ENCODE results near the gene MAGEA9. TPM values are rescaled to one million over a fixed set of nuclear protein-coding genes. Genes with fewer than 3 reads are reported as not detected.

Gene MAGEA9
- total RNA-seq, 1 experiment from 2014 or later, result not detected

- intact Hi-C loops (cut with micrococcal nuclease; ENCODE audit: unreplicated experiment) (no loop called here), in situ Hi-C loops (cut with HindIII; ENCODE audit: low pct_unique_long_range_greater_than_20kb, low sequenced_read_pairs) (no loop called here)
- H3K9me3 ChIP-seq (ENCODE audit: control insufficient read depth, insufficient read depth, low read depth, low read length), result no peaks in the 10 kb centered on the region
- ATAC-seq (no peak), DNase-seq (ENCODE audit: low read depth, low spot score) (no peak)
- H3K4me3 ChIP-seq (ENCODE audit: low read depth in 2 of 2, low read length in 2 of 2), result no peak overlapping the region
- no peaks in the 10 kb centered on the region for H3K36me3 ChIP-seq (ENCODE audit: control insufficient read depth, insufficient read depth, low read length)
- H3K4me1 ChIP-seq (ENCODE audit: control insufficient read depth, insufficient read depth, low read length), result no peaks in the 10 kb centered on the region
- H3K27me3 ChIP-seq (ENCODE audit: control insufficient read depth, insufficient read depth, low read length), result 0 out of 2 replicates have a peak, but pooled peaks cover 2% of the 10 kb centered on the region
- no peak overlapping the region for H3K27ac ChIP-seq (ENCODE audit: low read length)
- CTCF ChIA-PET, result interaction anchor here (0.7 kb wide), 1 partner anchor 14 kb away, joined by 3 read pairs; no protein-coding TSS in a partner anchor
- BruUV-seq (replicated peaks), result no TSS peak
- TF ChIP-seq SIN3A (IDR thresholded peaks at IDR 0.05; ENCODE audit: borderline replicate concordance, insufficient read depth, low read depth, low read length), result no peak
- TF ChIP-seq, protein P1, sequence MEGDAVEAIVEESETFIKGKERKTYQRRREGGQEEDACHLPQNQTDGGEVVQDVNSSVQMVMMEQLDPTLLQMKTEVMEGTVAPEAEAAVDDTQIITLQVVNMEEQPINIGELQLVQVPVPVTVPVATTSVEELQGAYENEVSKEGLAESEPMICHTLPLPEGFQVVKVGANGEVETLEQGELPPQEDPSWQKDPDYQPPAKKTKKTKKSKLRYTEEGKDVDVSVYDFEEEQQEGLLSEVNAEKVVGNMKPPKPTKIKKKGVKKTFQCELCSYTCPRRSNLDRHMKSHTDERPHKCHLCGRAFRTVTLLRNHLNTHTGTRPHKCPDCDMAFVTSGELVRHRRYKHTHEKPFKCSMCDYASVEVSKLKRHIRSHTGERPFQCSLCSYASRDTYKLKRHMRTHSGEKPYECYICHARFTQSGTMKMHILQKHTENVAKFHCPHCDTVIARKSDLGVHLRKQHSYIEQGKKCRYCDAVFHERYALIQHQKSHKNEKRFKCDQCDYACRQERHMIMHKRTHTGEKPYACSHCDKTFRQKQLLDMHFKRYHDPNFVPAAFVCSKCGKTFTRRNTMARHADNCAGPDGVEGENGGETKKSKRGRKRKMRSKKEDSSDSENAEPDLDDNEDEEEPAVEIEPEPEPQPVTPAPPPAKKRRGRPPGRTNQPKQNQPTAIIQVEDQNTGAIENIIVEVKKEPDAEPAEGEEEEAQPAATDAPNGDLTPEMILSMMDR (IDR thresholded peaks at IDR 0.05), result no peak
- TF ChIP-seq TCF7L2 (IDR thresholded peaks at IDR 0.05; ENCODE audit: low read depth, low read length), result no peak
- no peak for TF ChIP-seq POLR2AphosphoS5 (IDR thresholded peaks at IDR 0.05; ENCODE audit: low read depth, low read length)
- TF ChIP-seq, protein P2, sequence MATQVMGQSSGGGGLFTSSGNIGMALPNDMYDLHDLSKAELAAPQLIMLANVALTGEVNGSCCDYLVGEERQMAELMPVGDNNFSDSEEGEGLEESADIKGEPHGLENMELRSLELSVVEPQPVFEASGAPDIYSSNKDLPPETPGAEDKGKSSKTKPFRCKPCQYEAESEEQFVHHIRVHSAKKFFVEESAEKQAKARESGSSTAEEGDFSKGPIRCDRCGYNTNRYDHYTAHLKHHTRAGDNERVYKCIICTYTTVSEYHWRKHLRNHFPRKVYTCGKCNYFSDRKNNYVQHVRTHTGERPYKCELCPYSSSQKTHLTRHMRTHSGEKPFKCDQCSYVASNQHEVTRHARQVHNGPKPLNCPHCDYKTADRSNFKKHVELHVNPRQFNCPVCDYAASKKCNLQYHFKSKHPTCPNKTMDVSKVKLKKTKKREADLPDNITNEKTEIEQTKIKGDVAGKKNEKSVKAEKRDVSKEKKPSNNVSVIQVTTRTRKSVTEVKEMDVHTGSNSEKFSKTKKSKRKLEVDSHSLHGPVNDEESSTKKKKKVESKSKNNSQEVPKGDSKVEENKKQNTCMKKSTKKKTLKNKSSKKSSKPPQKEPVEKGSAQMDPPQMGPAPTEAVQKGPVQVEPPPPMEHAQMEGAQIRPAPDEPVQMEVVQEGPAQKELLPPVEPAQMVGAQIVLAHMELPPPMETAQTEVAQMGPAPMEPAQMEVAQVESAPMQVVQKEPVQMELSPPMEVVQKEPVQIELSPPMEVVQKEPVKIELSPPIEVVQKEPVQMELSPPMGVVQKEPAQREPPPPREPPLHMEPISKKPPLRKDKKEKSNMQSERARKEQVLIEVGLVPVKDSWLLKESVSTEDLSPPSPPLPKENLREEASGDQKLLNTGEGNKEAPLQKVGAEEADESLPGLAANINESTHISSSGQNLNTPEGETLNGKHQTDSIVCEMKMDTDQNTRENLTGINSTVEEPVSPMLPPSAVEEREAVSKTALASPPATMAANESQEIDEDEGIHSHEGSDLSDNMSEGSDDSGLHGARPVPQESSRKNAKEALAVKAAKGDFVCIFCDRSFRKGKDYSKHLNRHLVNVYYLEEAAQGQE (IDR thresholded peaks at IDR 0.05; ENCODE audit: insufficient read depth in 1 of 2, low read depth in 2 of 2, low read length in 1 of 2), result no peak
- POLR2A ChIA-PET, result no interaction called here
These were observed 55.4 kb downstream of the MAGEA9 start for GRCh38 chrX:149837167-149837566.

Other genes with a start within 250 kb of the MAGEA9 start
- gene EOLA1, start 240.9 kb upstream of the MAGEA9 start, total RNA-seq (2021; ENCODE audit: unreplicated experiment), result 26.8 TPM
- not detected for gene HSFX3, start 232.0 kb upstream of the MAGEA9 start, total RNA-seq (2021; ENCODE audit: unreplicated experiment)
- not detected for gene MAGEA9B, start 194.5 kb upstream of the MAGEA9 start, total RNA-seq (2021; ENCODE audit: unreplicated experiment)
- gene HSFX2, start 186.6 kb upstream of the MAGEA9 start, total RNA-seq (2021; ENCODE audit: unreplicated experiment), result 0.26 TPM
- 27.3 TPM for gene TMEM185A, start 150.1 kb upstream of the MAGEA9 start, total RNA-seq (2021; ENCODE audit: unreplicated experiment)
- gene MAGEA11, start 69.9 kb upstream of the MAGEA9 start, total RNA-seq (2021; ENCODE audit: unreplicated experiment), result not detected
- gene HSFX1, start 7.9 kb upstream of the MAGEA9 start, total RNA-seq (2021; ENCODE audit: unreplicated experiment), result 1.0 TPM
- not detected for gene MAGEA8, start 99.3 kb downstream of the MAGEA9 start, total RNA-seq (2021; ENCODE audit: unreplicated experiment)
- not detected for gene HSFX4, start 147.6 kb downstream of the MAGEA9 start, total RNA-seq (2021; ENCODE audit: unreplicated experiment)
- gene EOLA2, start 156.6 kb downstream of the MAGEA9 start, total RNA-seq (2021; ENCODE audit: unreplicated experiment), result 75.0 TPM

Data from Panc1 (cell line).